K562 (cell line): ENCODE data around the gene MRPL41.

Source experiments
- ELF1 ChIP-seq: fragments of 200-800 bp; sonication (Bioruptor generic); IDR thresholded peaks from 2 replicates; pipeline ENCODE4 v1.6.1; 2016; ENCODE audit warnings: missing genetic modification characterization, missing compliant biosample characterization
- RFX5 ChIP-seq: IDR thresholded peaks from 2 replicates; pipeline ENCODE4 v1.6.1; 2011; ENCODE audit warnings: low read depth, mild to moderate bottlenecking, improper control_type of control experiment, low read length
- SMAD3 ChIP-seq: fragments of 450-650 bp; formaldehyde crosslinking; conservative IDR thresholded peaks from 2 replicates; pipeline ENCODE4 v1.4.0; 2020; ENCODE audit warnings: mild to moderate bottlenecking
- SMC3 ChIP-seq: conservative IDR thresholded peaks from 2 replicates; pipeline ENCODE4 v1.6.1; 2011; ENCODE audit warnings: low read depth, low read length, improper control_type of control experiment; ENCODE audit not compliant: insufficient read depth
- YY1 ChIP-seq, 3 experiments: IDR thresholded peaks; 2 replicates each; pipeline ENCODE4 v1.6.1; 2011; ENCODE audit warnings: low read length in 2 of 3, mild to moderate bottlenecking in 2 of 3, moderate library complexity in 2 of 3, borderline replicate concordance in 1 of 3, control low read depth in 1 of 3, low read depth in 1 of 3; ENCODE audit not compliant: insufficient read depth in 3 of 3, insufficient replicate concordance in 2 of 3, control insufficient read depth in 1 of 3, insufficient read length in 1 of 3; ENCODE audit errors: extremely low read depth in 1 of 3
- TF ChIP-seq, protein P1 (sequence below), 3 experiments: IDR thresholded peaks in 2 of 3; conservative IDR thresholded peaks in 1 of 3; 2 replicates each; pipeline ENCODE4 v1.5.1; 2011 to 2012; ENCODE audit warnings: low read length in 3 of 3, mild to moderate bottlenecking in 3 of 3, control low read depth in 2 of 3, improper control_type of control experiment in 1 of 3, inconsistent platforms in 1 of 3, low read depth in 1 of 3, mixed read lengths in 1 of 3, moderate library complexity in 1 of 3; ENCODE audit not compliant: insufficient read depth in 2 of 3

- TF ChIP-seq RFX5 (no peak), ELF1 (tag) (no peak), SMC3 (no peak), SMAD3 (no peak), YY1 (IDR thresholded peaks at IDR 0.05; ENCODE audit: borderline replicate concordance in 1 of 3, control insufficient read depth in 1 of 3, extremely low read depth in 1 of 3, insufficient read depth in 3 of 3, insufficient read length in 1 of 3, insufficient replicate concordance in 2 of 3, low read depth in 1 of 3, low read length in 2 of 3) (no peak)
- TF ChIP-seq, protein P1, sequence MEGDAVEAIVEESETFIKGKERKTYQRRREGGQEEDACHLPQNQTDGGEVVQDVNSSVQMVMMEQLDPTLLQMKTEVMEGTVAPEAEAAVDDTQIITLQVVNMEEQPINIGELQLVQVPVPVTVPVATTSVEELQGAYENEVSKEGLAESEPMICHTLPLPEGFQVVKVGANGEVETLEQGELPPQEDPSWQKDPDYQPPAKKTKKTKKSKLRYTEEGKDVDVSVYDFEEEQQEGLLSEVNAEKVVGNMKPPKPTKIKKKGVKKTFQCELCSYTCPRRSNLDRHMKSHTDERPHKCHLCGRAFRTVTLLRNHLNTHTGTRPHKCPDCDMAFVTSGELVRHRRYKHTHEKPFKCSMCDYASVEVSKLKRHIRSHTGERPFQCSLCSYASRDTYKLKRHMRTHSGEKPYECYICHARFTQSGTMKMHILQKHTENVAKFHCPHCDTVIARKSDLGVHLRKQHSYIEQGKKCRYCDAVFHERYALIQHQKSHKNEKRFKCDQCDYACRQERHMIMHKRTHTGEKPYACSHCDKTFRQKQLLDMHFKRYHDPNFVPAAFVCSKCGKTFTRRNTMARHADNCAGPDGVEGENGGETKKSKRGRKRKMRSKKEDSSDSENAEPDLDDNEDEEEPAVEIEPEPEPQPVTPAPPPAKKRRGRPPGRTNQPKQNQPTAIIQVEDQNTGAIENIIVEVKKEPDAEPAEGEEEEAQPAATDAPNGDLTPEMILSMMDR (IDR thresholded peaks at IDR 0.05 in 2 of 3, conservative IDR thresholded peaks at IDR 0.05 in 1 of 3; ENCODE audit: insufficient read depth in 2 of 3, low read depth in 1 of 3, low read length in 3 of 3) = no peak
These were observed 6.4 kb downstream of the MRPL41 start for GRCh38 chr9:137558127-137558526.
